Vagina (tissue), 2 donors: ENCODE measurements around the gene ADK.

ENCODE experiments used
- CTCF ChIP-seq, 3 experiments: fragments of 450-650 bp in 2 of 3; fragments of 200-600 bp in 1 of 3; sonication (generic) in 1 of 3; IDR thresholded peaks; one replicate each; pipeline ENCODE4 v1.5.1; 2017 to 2019; ENCODE audit warnings: antibody characterized with exemption in 3 of 3, mild to moderate bottlenecking in 2 of 3, moderate library complexity in 2 of 3
- POLR2A ChIP-seq, 2 donors: fragments of 450-650 bp; IDR thresholded peaks; one replicate each; pipeline ENCODE4 v1.6.1; 2017; ENCODE audit warnings: antibody characterized with exemption in 2 of 2, mild to moderate bottlenecking in 2 of 2, moderate library complexity in 2 of 2

GRCh38 chr10:74650613-74651012 lies 499.6 kb downstream of the ADK start:
- TF ChIP-seq CTCF (IDR thresholded peaks at IDR 0.05) (no peak), POLR2A (IDR thresholded peaks at IDR 0.05) (no peak)
